IMR-90 (cell line): ENCODE results near the gene ECT2. TPM values are rescaled to one million over a fixed set of nuclear protein-coding genes. Genes with fewer than 3 reads are reported as not detected.

Experiments
- ATAC-seq: fragments of 200-7000 bp; cut with Tn5 transposase; 2 replicates; pipeline ENCODE4 v1.9.1; 2020; ENCODE audit warnings: low read depth, mild to moderate bottlenecking, moderate library complexity
- BruUV-seq: library from RNA; stranded (reverse); fragments of 400-500 nt; replicated peaks from 2 replicates; lab custom pipeline; 2021; lab: Mats Ljungman, UMichigan
- CTCF ChIA-PET: fragments of 300-600 bp; formaldehyde crosslinking; extraction: SDS; loops from one replicate; lab custom pipeline; 2021; ENCODE audit warnings: antibody characterized with exemption; lab: Yijun Ruan, JAX
- POLR2A ChIA-PET: fragments of 300-600 bp; sonication (Branson Sonifier 250); formaldehyde crosslinking; loops from one replicate; lab custom pipeline; 2022; ENCODE audit warnings: antibody characterized with exemption; ENCODE audit not compliant: unreplicated experiment; lab: Charles Lee
- DNase-seq: peaks from one replicate; pipeline ENCODE4 v3.0.0; 2013
- H2AFZ ChIP-seq: replicated peaks from 2 replicates; pipeline ENCODE3; 2013; ENCODE audit warnings: low read length, mild to moderate bottlenecking; ENCODE audit not compliant: poor library complexity
- H2AK5ac ChIP-seq: 2 replicates; pipeline ENCODE4 v1.6.1; 2013; ENCODE audit warnings: low read depth, low read length, inconsistent platforms
- H2AK9ac ChIP-seq: replicated peaks from 2 replicates; pipeline ENCODE3; 2013; ENCODE audit warnings: mild to moderate bottlenecking, low read depth, low read length, moderate library complexity; ENCODE audit not compliant: poor library complexity
- H2BK120ac ChIP-seq: 2 replicates; pipeline ENCODE4 v1.6.1; 2013; ENCODE audit warnings: low read depth, low read length, inconsistent platforms
- H2BK15ac ChIP-seq: 3 replicates; pipeline ENCODE4 v1.6.1; 2013; ENCODE audit warnings: low read depth, low read length, inconsistent platforms
- H2BK20ac ChIP-seq: 2 replicates; pipeline ENCODE4 v1.6.1; 2013; ENCODE audit warnings: low read depth, mild to moderate bottlenecking, inconsistent platforms, low read length, moderate library complexity
- H2BK5ac ChIP-seq: 2 replicates; pipeline ENCODE4 v1.6.1; 2013; ENCODE audit warnings: mild to moderate bottlenecking, low read depth, low read length, inconsistent platforms; ENCODE audit not compliant: poor library complexity, severe bottlenecking
- H3K14ac ChIP-seq: replicated peaks from 2 replicates; pipeline ENCODE4 v1.6.1; 2013; ENCODE audit warnings: low read depth, low read length, inconsistent platforms
- H3K18ac ChIP-seq: 2 replicates; pipeline ENCODE4 v1.6.1; 2013; ENCODE audit warnings: low read depth, low read length, control low read depth
- H3K23ac ChIP-seq: 2 replicates; pipeline ENCODE4 v1.6.1; 2013; ENCODE audit warnings: low read depth, low read length, inconsistent platforms
- H3K27ac ChIP-seq: 2 replicates; pipeline ENCODE4 v1.5.1; 2013; ENCODE audit warnings: mild to moderate bottlenecking, control low read depth, low read length; ENCODE audit not compliant: insufficient read depth
- H3K27me3 ChIP-seq: 2 replicates; pipeline ENCODE4 v1.6.1; 2013; ENCODE audit warnings: low read length; ENCODE audit not compliant: control insufficient read depth, insufficient read depth
- H3K36me3 ChIP-seq: 2 replicates; pipeline ENCODE4 v1.6.1; 2013; ENCODE audit warnings: low read length, mixed read lengths; ENCODE audit not compliant: control insufficient read depth, insufficient read depth
- H3K4ac ChIP-seq: 2 replicates; pipeline ENCODE4 v1.6.1; 2013; ENCODE audit warnings: low read depth, low read length, inconsistent platforms
- H3K4me1 ChIP-seq: 2 replicates; pipeline ENCODE4 v1.6.1; 2013; ENCODE audit warnings: low read length, mixed read lengths; ENCODE audit not compliant: control insufficient read depth, insufficient read depth
- H3K4me2 ChIP-seq: 2 replicates; pipeline ENCODE4 v1.6.1; 2013; ENCODE audit warnings: low read depth, mild to moderate bottlenecking, control low read depth, low read length, moderate library complexity
- H3K4me3 ChIP-seq: 2 replicates; pipeline ENCODE4 v1.5.1; 2013; ENCODE audit warnings: low read depth, mild to moderate bottlenecking, control low read depth, low read length, moderate library complexity; ENCODE audit not compliant: insufficient read depth
- H3K56ac ChIP-seq: 2 replicates; pipeline ENCODE4 v1.6.1; 2013; ENCODE audit warnings: low read length, inconsistent platforms; ENCODE audit not compliant: insufficient read depth; ENCODE audit errors: extremely low read depth
- H3K79me1 ChIP-seq, 2 experiments: 2 replicates each; pipeline ENCODE4 v1.6.1; 2013; ENCODE audit warnings: low read length in 2 of 2, inconsistent platforms in 1 of 2, low read depth in 1 of 2
- H3K9ac ChIP-seq: 2 replicates; pipeline ENCODE4 v1.6.1; 2013; ENCODE audit warnings: low read depth, low read length, control low read depth
- H3K9me1 ChIP-seq: 2 replicates; pipeline ENCODE4 v1.6.1; 2013; ENCODE audit warnings: low read length, inconsistent platforms; ENCODE audit not compliant: insufficient read depth
- H3K9me3 ChIP-seq: 2 replicates; pipeline ENCODE4 v1.6.1; 2013; ENCODE audit warnings: low read length; ENCODE audit not compliant: control insufficient read depth, insufficient read depth
- H4K20me1 ChIP-seq: 2 replicates; pipeline ENCODE4 v1.6.1; 2013; ENCODE audit warnings: low read length, inconsistent platforms; ENCODE audit not compliant: insufficient read depth
- H4K5ac ChIP-seq: 2 replicates; pipeline ENCODE4 v1.6.1; 2013; ENCODE audit warnings: mild to moderate bottlenecking, low read depth, low read length, control low read depth
- H4K8ac ChIP-seq, 2 experiments: 2 replicates each; pipeline ENCODE4 v1.6.1; 2013; ENCODE audit warnings: low read depth in 2 of 2, low read length in 2 of 2, control low read depth in 1 of 2, inconsistent platforms in 1 of 2
- H4K91ac ChIP-seq: 2 replicates; pipeline ENCODE4 v1.6.1; 2013; ENCODE audit warnings: low read depth, low read length, inconsistent platforms; ENCODE audit not compliant: insufficient read depth
- BHLHE40 ChIP-seq: fragments of 150-350 bp; IDR thresholded peaks from 2 replicates; pipeline ENCODE4 v1.6.1; 2016; ENCODE audit warnings: mild to moderate bottlenecking, low read depth, low read length
- CEBPB ChIP-seq: IDR thresholded peaks from 2 replicates; pipeline ENCODE4 v1.6.1; 2012; ENCODE audit warnings: low read depth, low read length, improper control_type of control experiment
- CHD1 ChIP-seq: IDR thresholded peaks from 2 replicates; pipeline ENCODE4 v1.6.1; 2012; ENCODE audit warnings: low read depth, low read length, improper control_type of control experiment
- FOS ChIP-seq: fragments of 150-350 bp; IDR thresholded peaks from 2 replicates; pipeline ENCODE4 v1.6.1; 2016; ENCODE audit warnings: low read depth, low read length
- MAFK ChIP-seq: IDR thresholded peaks from 2 replicates; pipeline ENCODE4 v1.6.1; 2012; ENCODE audit warnings: low read depth, low read length, improper control_type of control experiment
- MAZ ChIP-seq: IDR thresholded peaks from 2 replicates; pipeline ENCODE4 v1.6.1; 2012; ENCODE audit warnings: low read depth, mild to moderate bottlenecking, low read length, improper control_type of control experiment, moderate library complexity, borderline replicate concordance
- MXI1 ChIP-seq: IDR thresholded peaks from 2 replicates; pipeline ENCODE4 v1.6.1; 2012; ENCODE audit warnings: low read depth, mild to moderate bottlenecking, low read length, moderate library complexity, borderline replicate concordance
- NFE2L2 ChIP-seq: fragments of 150-350 bp; IDR thresholded peaks from 2 replicates; pipeline ENCODE4 v1.6.1; 2016; ENCODE audit warnings: low read depth, mild to moderate bottlenecking, low read length
- POLR2A ChIP-seq: IDR thresholded peaks from 2 replicates; pipeline ENCODE4 v1.6.1; 2012; ENCODE audit warnings: mild to moderate bottlenecking, low read depth, low read length
- RAD21 ChIP-seq: IDR thresholded peaks from 2 replicates; pipeline ENCODE4 v1.6.1; 2012; ENCODE audit warnings: low read length, improper control_type of control experiment
- RCOR1 ChIP-seq: IDR thresholded peaks from 2 replicates; pipeline ENCODE4 v1.6.1; 2012; ENCODE audit warnings: mild to moderate bottlenecking, low read length, improper control_type of control experiment; ENCODE audit not compliant: insufficient replicate concordance
- RFX5 ChIP-seq: IDR thresholded peaks from 2 replicates; pipeline ENCODE4 v1.8.0; 2012; ENCODE audit warnings: low read depth, mild to moderate bottlenecking, low read length, moderate library complexity
- SMC3 ChIP-seq: fragments of 150-350 bp; IDR thresholded peaks from 2 replicates; pipeline ENCODE4 v1.6.1; 2016; ENCODE audit warnings: low read depth, mild to moderate bottlenecking, antibody characterized with exemption, low read length, moderate library complexity
- USF2 ChIP-seq: fragments of 150-350 bp; IDR thresholded peaks from 2 replicates; pipeline ENCODE4 v1.6.1; 2017; ENCODE audit warnings: mild to moderate bottlenecking, antibody characterized with exemption, low read length, low read depth
- WGBS, 2 experiments: methylation state at CpG; one replicate each; pipeline versions ENCODE4 v1.1.5 to v1.1.7; 2013; ENCODE audit warnings: missing lambda C conversion rate in 2 of 2; ENCODE audit not compliant: insufficient read length in 1 of 2; ENCODE audit errors: extremely low coverage in 2 of 2; 5-methylcytosine and 5-hydroxymethylcytosine counted together
- dilution Hi-C: fragments of 300-500 bp; cut with HindIII; formaldehyde crosslinking; loops from one replicate; pipeline ENCODE4 v1.14.3; 2018; ENCODE audit warnings: low sequenced_read_pairs; ENCODE audit not compliant: unreplicated experiment
- in situ Hi-C: fragments of 300-500 bp; cut with MboI; formaldehyde crosslinking; loops from 3 replicates; pipeline ENCODE4 v1.14.3; 2019; ENCODE audit warnings: low sequenced_read_pairs, inconsistent platforms, mixed read lengths
- intact Hi-C: fragments of 100-400 bp; cut with micrococcal nuclease; formaldehyde crosslinking; loops from 2 replicates; pipeline ENCODE4 v1.10.0; 2022
- polyA plus RNA-seq, 3 experiments: library from polyadenylated mRNA; depleted of rRNA; stranded (reverse); fragments of >200 nt; gene quantifications; 2 replicates each; pipeline ENCODE4 v1.2.3, GENCODE V29; 2012; ENCODE audit warnings: low replicate concordance in 1 of 3
- total RNA-seq: library from RNA; depleted of rRNA; stranded (reverse); fragments of >200 nt; gene quantifications from 2 replicates; pipeline ENCODE4 v1.2.3, GENCODE V29; 2012
- TF ChIP-seq, protein P1 (sequence below): fragments of 150-350 bp; IDR thresholded peaks from 2 replicates; pipeline ENCODE4 v1.6.1; 2016; ENCODE audit warnings: low read depth, mild to moderate bottlenecking, low read length, moderate library complexity, borderline replicate concordance
- TF ChIP-seq, protein P2 (sequence below): conservative IDR thresholded peaks from 2 replicates; pipeline ENCODE4 v1.5.1; 2012; ENCODE audit warnings: mild to moderate bottlenecking, low read depth, low read length, improper control_type of control experiment

Gene ECT2
- total and polyA plus RNA-seq, 2 of the 4 experiments (the other 2 are of a cell fraction), result 18.1 to 37.8 TPM

DNA sequence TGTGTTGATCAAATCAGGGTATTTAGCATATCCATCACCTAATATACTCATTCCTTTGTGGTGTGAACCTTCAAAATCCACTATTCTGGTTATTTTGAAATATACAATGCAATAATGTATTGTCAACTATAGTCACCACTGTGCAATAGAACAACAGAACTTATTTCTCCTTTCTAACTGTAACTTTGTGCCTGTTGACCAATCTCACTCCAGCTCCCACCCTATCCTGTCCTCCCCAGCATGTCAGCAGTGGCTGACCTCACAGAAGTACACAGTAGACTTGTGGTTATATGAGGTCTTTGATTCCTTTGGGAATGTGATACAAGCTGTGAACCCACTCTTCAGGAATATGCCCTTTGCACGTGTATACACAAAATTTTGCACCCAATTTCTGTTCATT lies 64.2 kb downstream of the ECT2 start:
- H3K4me2 ChIP-seq, result no peak overlapping the region
- no peak overlapping the region for H3K4ac ChIP-seq
- ChIA-PET POLR2A (no interaction called here), CTCF (no interaction called here)
- H4K91ac ChIP-seq, result no peak overlapping the region
- H3K27me3 ChIP-seq, result no peaks in the 10 kb centered on the region
- no peak overlapping the region for H3K27ac ChIP-seq
- H2BK15ac ChIP-seq, result no peak overlapping the region
- no peaks in the 10 kb centered on the region for H3K9me1 ChIP-seq
- no peak overlapping the region for H2AK9ac ChIP-seq
- no peak for TF ChIP-seq MXI1
- TF ChIP-seq RFX5, result no peak
- no peak for TF ChIP-seq NFE2L2
- no peak for TF ChIP-seq MAZ
- no peak for TF ChIP-seq CHD1
- no peak for TF ChIP-seq FOS
- TF ChIP-seq MAFK, result no peak
- no peak for TF ChIP-seq POLR2A
- TF ChIP-seq, protein P1, sequence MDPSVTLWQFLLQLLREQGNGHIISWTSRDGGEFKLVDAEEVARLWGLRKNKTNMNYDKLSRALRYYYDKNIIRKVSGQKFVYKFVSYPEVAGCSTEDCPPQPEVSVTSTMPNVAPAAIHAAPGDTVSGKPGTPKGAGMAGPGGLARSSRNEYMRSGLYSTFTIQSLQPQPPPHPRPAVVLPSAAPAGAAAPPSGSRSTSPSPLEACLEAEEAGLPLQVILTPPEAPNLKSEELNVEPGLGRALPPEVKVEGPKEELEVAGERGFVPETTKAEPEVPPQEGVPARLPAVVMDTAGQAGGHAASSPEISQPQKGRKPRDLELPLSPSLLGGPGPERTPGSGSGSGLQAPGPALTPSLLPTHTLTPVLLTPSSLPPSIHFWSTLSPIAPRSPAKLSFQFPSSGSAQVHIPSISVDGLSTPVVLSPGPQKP, result no peak
- no peak for TF ChIP-seq RCOR1
- TF ChIP-seq, protein P2, sequence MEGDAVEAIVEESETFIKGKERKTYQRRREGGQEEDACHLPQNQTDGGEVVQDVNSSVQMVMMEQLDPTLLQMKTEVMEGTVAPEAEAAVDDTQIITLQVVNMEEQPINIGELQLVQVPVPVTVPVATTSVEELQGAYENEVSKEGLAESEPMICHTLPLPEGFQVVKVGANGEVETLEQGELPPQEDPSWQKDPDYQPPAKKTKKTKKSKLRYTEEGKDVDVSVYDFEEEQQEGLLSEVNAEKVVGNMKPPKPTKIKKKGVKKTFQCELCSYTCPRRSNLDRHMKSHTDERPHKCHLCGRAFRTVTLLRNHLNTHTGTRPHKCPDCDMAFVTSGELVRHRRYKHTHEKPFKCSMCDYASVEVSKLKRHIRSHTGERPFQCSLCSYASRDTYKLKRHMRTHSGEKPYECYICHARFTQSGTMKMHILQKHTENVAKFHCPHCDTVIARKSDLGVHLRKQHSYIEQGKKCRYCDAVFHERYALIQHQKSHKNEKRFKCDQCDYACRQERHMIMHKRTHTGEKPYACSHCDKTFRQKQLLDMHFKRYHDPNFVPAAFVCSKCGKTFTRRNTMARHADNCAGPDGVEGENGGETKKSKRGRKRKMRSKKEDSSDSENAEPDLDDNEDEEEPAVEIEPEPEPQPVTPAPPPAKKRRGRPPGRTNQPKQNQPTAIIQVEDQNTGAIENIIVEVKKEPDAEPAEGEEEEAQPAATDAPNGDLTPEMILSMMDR, result no peak
- TF ChIP-seq RAD21, result no peak
- no peak for TF ChIP-seq CEBPB
- TF ChIP-seq BHLHE40, result no peak
- no peak for TF ChIP-seq SMC3
- TF ChIP-seq USF2, result no peak
- H4K20me1 ChIP-seq, result no peaks in the 10 kb centered on the region
- no peak overlapping the region for H4K8ac ChIP-seq
- H2AK5ac ChIP-seq, result no peak overlapping the region
- ATAC-seq (no peak), DNase-seq (no peak)
- no peak overlapping the region for H2BK120ac ChIP-seq
- no peak overlapping the region for H2BK5ac ChIP-seq
- no peaks in the 10 kb centered on the region for H3K9me3 ChIP-seq
- no peaks in the 10 kb centered on the region for H3K4me1 ChIP-seq
- no peak overlapping the region for H3K14ac ChIP-seq
- peaks cover 5 to 9% of the 10 kb centered on the region in 2 experiments for H3K79me1 ChIP-seq
- no peak overlapping the region for H3K9ac ChIP-seq
- no CpG with 5 or more reads among the region's 1 CpG for WGBS, 2 experiments
- H3K4me3 ChIP-seq, result no peak overlapping the region
- H3K18ac ChIP-seq, result no peak overlapping the region
- intact Hi-C loops (no loop called here), dilution Hi-C loops (no loop called here), in situ Hi-C loops (no loop called here)
- H4K5ac ChIP-seq, result no peak overlapping the region
- H3K23ac ChIP-seq, result no peak overlapping the region
- no peak overlapping the region for H3K56ac ChIP-seq
- no peak overlapping the region for H2BK20ac ChIP-seq
- BruUV-seq, result no TSS peak
- no peak overlapping the region for H2AFZ ChIP-seq
- 0 out of 2 replicates have a peak, but pooled peaks cover 1% of the 10 kb centered on the region for H3K36me3 ChIP-seq
